ENCODE data around the gene SEC14L1. TPM values are rescaled to one million over a fixed set of nuclear protein-coding genes. Genes with fewer than 3 reads are reported as not detected.

Gene SEC14L1
- total and polyA plus RNA-seq, 2 of the 8 experiments (the other 6 are each of a cell fraction or from before 2014, with no cell fraction given), result 27.2 to 74.4 TPM

DNA sequence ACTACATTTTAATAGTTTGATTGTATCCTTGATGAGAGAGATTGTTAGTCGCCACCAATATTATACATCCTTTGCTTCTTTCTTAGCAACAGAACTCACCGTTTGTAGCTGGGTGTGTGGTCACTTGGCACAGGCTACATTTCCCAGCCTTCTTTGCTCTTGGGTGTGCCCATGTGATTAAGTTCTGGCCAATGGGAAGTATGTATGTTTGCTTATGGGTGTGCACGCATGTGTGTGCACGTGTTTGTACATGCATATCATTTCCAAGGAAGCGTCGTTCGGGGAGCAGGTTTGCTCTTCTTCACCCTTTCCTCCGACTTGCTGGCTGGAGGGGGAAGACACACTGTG lies 4.4 kb upstream of the SEC14L1 start (continued):
- TF ChIP-seq CHD7 (IDR thresholded peaks at IDR 0.05; ENCODE audit: insufficient replicate concordance, low read length) (no peak), FOSL1 (IDR thresholded peaks at IDR 0.05; ENCODE audit: insufficient read depth, low read depth, low read length) (no peak), BRCA1 (IDR thresholded peaks at IDR 0.05; ENCODE audit: low read depth, low read length) (no peak), EP300 (IDR thresholded peaks at IDR 0.05; ENCODE audit: borderline replicate concordance in 1 of 2, low read depth in 2 of 2, low read length in 2 of 2) (no peak), JUN (IDR thresholded peaks at IDR 0.05; ENCODE audit: low read depth, low read length) (no peak), POLR2A (IDR thresholded peaks at IDR 0.05; ENCODE audit: control extremely low read depth in 1 of 2, low read depth in 2 of 2, low read length in 2 of 2) (no peak), CTCF (IDR thresholded peaks at IDR 0.05; ENCODE audit: control extremely low read depth in 1 of 3, insufficient read depth in 1 of 3, low read depth in 1 of 3, low read length in 3 of 3) (no peak), ZNF274 (IDR thresholded peaks at IDR 0.05; ENCODE audit: borderline replicate concordance, extremely low read depth, low read length) (no peak), KDM5A (IDR thresholded peaks at IDR 0.05; ENCODE audit: low read length) (no peak), KDM4A (IDR thresholded peaks at IDR 0.05; ENCODE audit: low read depth, low read length, severe bottlenecking) (no peak)
